Measurements from ENCODE around the gene MYO9B.

Gene MYO9B

GRCh38 chr19:17246681-17247425, 171.3 kb downstream of the MYO9B start:
- Histone ChIP-seq H3K27me3 (replicated peaks) (no peaks in the 10 kb centered on the region), H3K4me3 (ENCODE audit: low read depth, low read length) (peak overlapping the region; percentile 51), H3K36me3 (replicated peaks) (no peaks in the 10 kb centered on the region), H3K27ac (no peak overlapping the region)
- in situ Hi-C loops (cut with HindIII; ENCODE audit: low pct_ligation_motif_present, low sequenced_read_pairs) = no loop called here
- no peak for DNase-seq
- no peak for TF ChIP-seq CTCF (IDR thresholded peaks at IDR 0.05; ENCODE audit: low read depth, low read length, missing control alignments)

DNA sequence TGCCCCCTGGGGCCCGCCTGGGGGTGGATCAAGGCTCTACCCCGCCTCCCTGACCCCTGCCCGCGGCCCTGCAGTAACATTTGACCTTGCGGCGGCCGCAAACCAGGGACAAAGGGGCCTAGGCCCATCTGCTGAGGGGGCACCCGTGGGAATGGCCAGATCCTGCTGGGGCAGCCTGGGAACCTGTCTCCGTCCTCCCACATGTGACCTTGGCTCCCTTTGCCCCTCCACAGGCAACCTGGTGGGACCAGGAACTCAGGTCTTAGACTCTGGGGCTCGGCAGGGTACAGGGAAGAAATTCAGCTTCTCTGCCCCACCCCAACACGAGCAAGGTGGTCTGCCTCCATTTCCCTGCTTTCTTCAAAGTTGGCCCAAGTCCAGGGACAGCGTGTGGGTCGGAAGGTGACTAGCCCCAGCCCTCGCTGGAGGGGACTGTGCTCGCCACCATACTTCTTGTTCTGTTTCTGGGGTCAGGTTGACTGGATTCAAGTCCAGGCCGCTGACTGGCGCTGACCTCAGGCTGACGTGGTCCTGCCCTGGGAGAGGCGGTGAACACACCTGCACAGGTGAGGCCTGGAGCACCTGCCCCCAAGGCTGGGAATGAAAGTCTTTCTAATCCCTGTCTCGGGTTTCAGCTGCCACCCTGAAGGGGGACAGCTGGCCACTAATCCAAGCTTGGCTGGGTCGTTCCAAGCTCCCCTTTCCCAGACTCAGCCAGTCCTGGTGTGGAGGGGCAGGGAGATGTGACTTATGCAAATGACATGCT, 172.6 kb downstream of the MYO9B start:
- DNase-seq = no peak
- Histone ChIP-seq H3K27ac (no peak overlapping the region), H3K4me3 (ENCODE audit: low read depth, low read length) (no peak overlapping the region), H3K36me3 (replicated peaks) (no peaks in the 10 kb centered on the region), H3K27me3 (replicated peaks) (no peaks in the 10 kb centered on the region)
- in situ Hi-C loops (cut with HindIII; ENCODE audit: low pct_ligation_motif_present, low sequenced_read_pairs) = no loop called here
- TF ChIP-seq CTCF (IDR thresholded peaks at IDR 0.05; ENCODE audit: low read depth, low read length, missing control alignments) = no peak

- H3K4me3 ChIP-seq (ENCODE audit: low read depth, low read length) = no peak overlapping the region
- H3K36me3 ChIP-seq (replicated peaks) = no peaks in the 10 kb centered on the region
- in situ Hi-C loops (cut with HindIII; ENCODE audit: low pct_ligation_motif_present, low sequenced_read_pairs) = no loop called here
- no peak overlapping the region for H3K27ac ChIP-seq
- DNase-seq = no peak
- H3K27me3 ChIP-seq (replicated peaks) = no peaks in the 10 kb centered on the region
- TF ChIP-seq CTCF (IDR thresholded peaks at IDR 0.05; ENCODE audit: low read depth, low read length, missing control alignments) = no peak
These were observed 174.4 kb downstream of the MYO9B start for GRCh38 chr19:17249887-17250548.

DNA sequence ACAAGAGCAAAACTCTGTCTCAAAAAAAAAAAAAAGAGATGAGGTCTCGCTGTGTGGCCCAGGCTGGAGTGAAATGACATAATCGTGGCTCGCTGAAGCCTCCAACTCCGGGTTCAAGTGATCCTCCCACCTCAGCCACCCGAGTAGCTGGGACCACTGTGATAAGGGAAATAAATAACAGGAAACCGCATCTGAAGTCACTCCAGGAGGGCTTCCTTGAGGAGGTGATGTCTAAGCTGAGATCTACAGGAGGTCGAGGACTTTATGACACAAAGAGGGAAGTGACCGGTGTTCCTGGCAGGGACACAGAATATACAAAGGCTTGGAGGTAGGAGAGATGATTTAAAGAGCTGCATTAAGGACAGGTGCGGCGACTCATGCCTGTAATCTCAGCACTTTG, 179.1 kb downstream of the MYO9B start:
- no peak for TF ChIP-seq CTCF (IDR thresholded peaks at IDR 0.05; ENCODE audit: low read depth, low read length, missing control alignments)
- H3K27ac ChIP-seq = no peak overlapping the region
- H3K36me3 ChIP-seq (replicated peaks) = no peaks in the 10 kb centered on the region
- in situ Hi-C loops (cut with HindIII; ENCODE audit: low pct_ligation_motif_present, low sequenced_read_pairs) = no loop called here
- no peaks in the 10 kb centered on the region for H3K27me3 ChIP-seq (replicated peaks)
- H3K4me3 ChIP-seq (ENCODE audit: low read depth, low read length) = no peak overlapping the region
- no peak for DNase-seq

GRCh38 chr19:17255150-17255621, 179.6 kb downstream of the MYO9B start:
- no peak for DNase-seq
- in situ Hi-C loops (cut with HindIII; ENCODE audit: low pct_ligation_motif_present, low sequenced_read_pairs) = no loop called here
- Histone ChIP-seq H3K27ac (no peak overlapping the region), H3K27me3 (replicated peaks) (no peaks in the 10 kb centered on the region), H3K36me3 (replicated peaks) (no peaks in the 10 kb centered on the region), H3K4me3 (ENCODE audit: low read depth, low read length) (no peak overlapping the region)
- no peak for TF ChIP-seq CTCF (IDR thresholded peaks at IDR 0.05; ENCODE audit: low read depth, low read length, missing control alignments)

Data from brain microvascular endothelial cell (primary cell).